NOMO-1 treated with dmso at 0.1 percent for 144 hours (cell line): ENCODE measurements around the gene ARMH3.

ENCODE experiments used
- DNase-seq: peaks from one replicate; lab custom pipeline; 2025; ENCODE audit not compliant: unreplicated experiment; lab: John Stamatoyannopoulos, UW

Gene ARMH3

GRCh38 chr10:101874252-101874651 lies 181.7 kb downstream of the ARMH3 start:
- DNase-seq: no peak

GRCh38 chr10:101867931-101868330 lies 188.0 kb downstream of the ARMH3 start:
- DNase-seq: no peak

GRCh38 chr10:101859530-101859929 lies 196.4 kb downstream of the ARMH3 start:
- no peak for DNase-seq

- no peak for DNase-seq
Observed at GRCh38 chr10:101858723-101859500, 197.1 kb downstream of the ARMH3 start.

- DNase-seq: no peak
Observed at GRCh38 chr10:101857802-101858476, 198.0 kb downstream of the ARMH3 start.

GRCh38 chr10:101856626-101857025 lies 199.3 kb downstream of the ARMH3 start:
- DNase-seq: no peak

GRCh38 chr10:101851411-101852116 lies 204.4 kb downstream of the ARMH3 start:
- no peak for DNase-seq

GRCh38 chr10:101850749-101851148 lies 205.2 kb downstream of the ARMH3 start:
- DNase-seq: no peak

- DNase-seq: peak; percentile 74
Observed at GRCh38 chr10:101848894-101849351, 207.1 kb downstream of the ARMH3 start.

GRCh38 chr10:101848408-101848807 lies 207.6 kb downstream of the ARMH3 start:
- DNase-seq: peak; percentile 11

- DNase-seq: no peak
Observed at GRCh38 chr10:101845893-101846292, 210.1 kb downstream of the ARMH3 start.

- peak; percentile 41 for DNase-seq
Observed at GRCh38 chr10:101843032-101844021, 212.6 kb downstream of the ARMH3 start, which contains the start of gene KCNIP2. KCNIP2 (minus strand) TSS chr10:101843800; CDS start chr10:101843568, 232 bp downstream.

- DNase-seq: no peak
Observed at GRCh38 chr10:101841826-101842225, 214.1 kb downstream of the ARMH3 start.

- DNase-seq: peak; percentile 33
Observed at GRCh38 chr10:101840741-101841453, 215.1 kb downstream of the ARMH3 start.

GRCh38 chr10:101840102-101840684 lies 215.8 kb downstream of the ARMH3 start:
- DNase-seq: no peak

GRCh38 chr10:101839416-101840063 lies 216.4 kb downstream of the ARMH3 start:
- DNase-seq: no peak

GRCh38 chr10:101839002-101839401 lies 217.0 kb downstream of the ARMH3 start:
- DNase-seq: no peak

- no peak for DNase-seq
Observed at GRCh38 chr10:101838416-101838970, 217.5 kb downstream of the ARMH3 start.

GRCh38 chr10:101837748-101838147 lies 218.2 kb downstream of the ARMH3 start:
- no peak for DNase-seq
